H1 (cell line): Measurements from ENCODE around the gene TRAPPC12. TPM values are rescaled to one million over a fixed set of nuclear protein-coding genes. Genes with fewer than 3 reads are reported as not detected.

Experiments used
- CBX8 ChIP-seq: fragments of 300-800, 300-1000 bp; sonication (generic); IDR thresholded peaks from 2 replicates; pipeline ENCODE4 v1.7.1; 2016; ENCODE audit warnings: low read depth, low read length, borderline replicate concordance
- SIRT6 ChIP-seq: IDR thresholded peaks from one replicate; pipeline ENCODE4 v1.7.1; 2012; ENCODE audit warnings: low read length, inconsistent platforms
- YY1 ChIP-seq: IDR thresholded peaks from 2 replicates; pipeline ENCODE4 v1.6.1; 2011; ENCODE audit warnings: low read depth, mild to moderate bottlenecking, low read length
- polyA plus RNA-seq, 7 experiments: library from polyadenylated mRNA; depleted of rRNA in 3 of 7; stranded (reverse) in 5 of 7; unstranded in 2 of 7; fragments of >200 nt in 5 of 7; fragments of 200-250 nt in 2 of 7; gene quantifications; 1 replicate in 5 of 7; 2 replicates in 1 of 7; 4 replicates in 1 of 7; pipeline versions ENCODE4 v1.2.1 to v1.2.3, GENCODE V29; 2011 to 2013; ENCODE audit warnings: missing spikeins in 2 of 7, mixed read lengths in 2 of 7
- total RNA-seq: library from RNA; stranded (reverse); fragmentation: NEBNext Ultra II Directional; extraction: Animal tissue kit (Norgen Biotek cat#: 25700); gene quantifications from 2 replicates; pipeline ENCODE4 v1.2.1, GENCODE V29; 2021

Gene TRAPPC12
- total and polyA plus RNA-seq, 2 of the 8 experiments (the other 6 are each of a cell fraction or from before 2014, with no cell fraction given): 35.0 to 67.3 TPM

DNA sequence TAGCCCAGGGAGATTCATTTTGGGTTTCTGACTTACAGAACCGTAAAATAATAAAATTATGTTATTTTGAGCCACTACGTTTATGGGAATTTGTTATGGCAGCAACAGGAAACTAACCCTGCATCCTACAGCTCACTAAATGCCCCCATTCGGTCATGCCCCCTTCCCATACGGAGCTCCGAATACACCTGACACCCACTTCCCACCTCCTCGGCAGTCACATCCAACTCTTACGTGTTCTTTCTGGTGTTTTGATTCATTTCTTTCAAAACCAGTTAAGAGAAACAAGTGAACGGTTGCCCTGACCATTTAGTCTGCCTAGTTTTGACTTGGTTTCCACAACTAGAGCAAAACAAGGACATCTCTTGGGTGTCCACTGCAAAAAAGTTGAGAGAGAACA, 21.6 kb upstream of the TRAPPC12 start (continued):
- TF ChIP-seq YY1 (no peak), CBX8 (no peak), SIRT6 (no peak)
